SU-DHL-6 (cell line): ENCODE results near the gene PLEK.

Experiments
- H2AFZ ChIP-seq: fragments of 200-600 bp; sonication (generic); 2 replicates; pipeline ENCODE4 v1.6.1; 2014; ENCODE audit warnings: low read depth, mild to moderate bottlenecking, moderate library complexity, mixed read lengths, antibody characterized with exemption, low read length; ENCODE audit not compliant: severe bottlenecking
- H3F3A ChIP-seq: fragments of 200-600 bp; shearing (Covaris generic); 2 replicates; pipeline ENCODE4 v1.6.0; 2016; ENCODE audit warnings: antibody characterized with exemption, mild to moderate bottlenecking; ENCODE audit not compliant: insufficient read depth
- H3K27ac ChIP-seq: fragments of 200-600 bp; sonication (generic); 2 replicates; pipeline ENCODE4 v1.5.1; 2016; ENCODE audit warnings: low read depth, mild to moderate bottlenecking, low read length, moderate library complexity, mixed read lengths
- H3K27me3 ChIP-seq: fragments of 200-600 bp; sonication (generic), shearing (Covaris generic); 2 replicates; pipeline ENCODE4 v1.6.0; 2014; ENCODE audit warnings: mild to moderate bottlenecking, low read length
- H3K36me3 ChIP-seq: fragments of 200-600 bp; sonication (generic); 2 replicates; pipeline ENCODE4 v1.6.1; 2014; ENCODE audit warnings: mild to moderate bottlenecking, low read length, mixed read lengths
- H3K4me2 ChIP-seq: fragments of 300-600, 200-600 bp; shearing (Covaris generic), sonication (generic); 2 replicates; pipeline ENCODE4 v1.6.0; 2014; ENCODE audit warnings: low read length, low read depth, mild to moderate bottlenecking; ENCODE audit not compliant: poor library complexity, severe bottlenecking
- H3K4me3 ChIP-seq: fragments of 200-600 bp; sonication (generic); 2 replicates; pipeline ENCODE4 v1.5.1; 2014; ENCODE audit warnings: antibody characterized with exemption, low read length, mild to moderate bottlenecking, mixed read lengths; ENCODE audit not compliant: insufficient read depth, poor library complexity, severe bottlenecking
- H3K79me2 ChIP-seq: fragments of 200-600 bp; sonication (generic); 2 replicates; pipeline ENCODE4 v1.6.1; 2014; ENCODE audit warnings: mild to moderate bottlenecking, low read length, moderate library complexity; ENCODE audit not compliant: insufficient read depth
- H3K9ac ChIP-seq: fragments of 200-600 bp; sonication (generic); 2 replicates; pipeline ENCODE4 v1.7.0; 2014; ENCODE audit warnings: mild to moderate bottlenecking, low read length
- H3K9me2 ChIP-seq: fragments of 200-600 bp; sonication (generic); replicated peaks from 2 replicates; pipeline ENCODE4 v1.6.1; 2014; ENCODE audit warnings: low read length; ENCODE audit not compliant: insufficient read depth
- H3K9me3 ChIP-seq: fragments of 200-600 bp; sonication (generic); 2 replicates; pipeline ENCODE4 v1.6.1; 2014; ENCODE audit warnings: low read length, mixed read lengths; ENCODE audit not compliant: insufficient read depth
- H4K20me1 ChIP-seq: fragments of 200-600 bp; sonication (generic); 2 replicates; pipeline ENCODE4 v1.6.1; 2014; ENCODE audit warnings: low read depth, mild to moderate bottlenecking, antibody characterized with exemption, low read length, moderate library complexity, mixed read lengths
- CTCF ChIP-seq: fragments of 200-600 bp; sonication (generic); IDR thresholded peaks from one replicate; pipeline ENCODE4 v1.5.1; 2017; ENCODE audit warnings: antibody characterized with exemption, mild to moderate bottlenecking, low read length, moderate library complexity; ENCODE audit not compliant: insufficient read depth, poor library complexity, severe bottlenecking
- EZH2phosphoT487 ChIP-seq: fragments of 200-600 bp; sonication (generic), shearing (Covaris generic); conservative IDR thresholded peaks from 2 replicates; pipeline ENCODE4 v1.6.1; 2018; ENCODE audit warnings: mild to moderate bottlenecking, antibody characterized with exemption, low read length, moderate library complexity, mixed read lengths

PLEK gene

GRCh38 chr2:68386365-68386764, 21.3 kb downstream of the PLEK start:
- TF ChIP-seq EZH2phosphoT487 (no peak), CTCF (no peak)
- H3K9me3 ChIP-seq = no peaks in the 10 kb centered on the region
- H3K79me2 ChIP-seq = 0 out of 2 replicates have a peak, but pooled peaks cover 5% of the 10 kb centered on the region
- no peaks in the 10 kb centered on the region for H4K20me1 ChIP-seq
- no peak overlapping the region for H3K4me2 ChIP-seq
- H3K36me3 ChIP-seq = peaks cover 29% of the 10 kb centered on the region
- H3K4me3 ChIP-seq = no peak overlapping the region
- H3K9ac ChIP-seq = no peak overlapping the region
- no peaks in the 10 kb centered on the region for H3K9me2 ChIP-seq
- H3K27ac ChIP-seq = peak overlapping the region; percentile 81
- H3F3A ChIP-seq = peaks cover 22% of the 10 kb centered on the region; the same call in 1 of the 2 replicates
- H2AFZ ChIP-seq = no peak overlapping the region
- H3K27me3 ChIP-seq = no peaks in the 10 kb centered on the region

- H3K27me3 ChIP-seq = no peaks in the 10 kb centered on the region
- no peaks in the 10 kb centered on the region for H3K9me2 ChIP-seq
- peaks cover 22% of the 10 kb centered on the region; the same call in 1 of the 2 replicates for H3F3A ChIP-seq
- no peak overlapping the region for H3K4me3 ChIP-seq
- peak overlapping the region; percentile 82 for H3K27ac ChIP-seq
- peaks cover 41% of the 10 kb centered on the region for H3K36me3 ChIP-seq
- TF ChIP-seq CTCF (no peak), EZH2phosphoT487 (no peak)
- H4K20me1 ChIP-seq = no peaks in the 10 kb centered on the region
- H3K4me2 ChIP-seq = peak overlapping the region; percentile 46
- H3K79me2 ChIP-seq = 0 out of 2 replicates have a peak, but pooled peaks cover 5% of the 10 kb centered on the region
- no peaks in the 10 kb centered on the region for H3K9me3 ChIP-seq
- no peak overlapping the region for H3K9ac ChIP-seq
- no peak overlapping the region for H2AFZ ChIP-seq
These were observed 22.6 kb downstream of the PLEK start for GRCh38 chr2:68387408-68388350.

- H2AFZ ChIP-seq = no peak overlapping the region
- no peaks in the 10 kb centered on the region for H3K9me2 ChIP-seq
- H3K9ac ChIP-seq = no peak overlapping the region
- H3K27me3 ChIP-seq = no peaks in the 10 kb centered on the region
- H3K9me3 ChIP-seq = no peaks in the 10 kb centered on the region
- peaks cover 46% of the 10 kb centered on the region for H3K36me3 ChIP-seq
- H3F3A ChIP-seq = peaks cover 22% of the 10 kb centered on the region; the same call in 1 of the 2 replicates
- TF ChIP-seq CTCF (no peak), EZH2phosphoT487 (no peak)
- H3K4me3 ChIP-seq = no peak overlapping the region
- no peaks in the 10 kb centered on the region for H4K20me1 ChIP-seq
- H3K4me2 ChIP-seq = no peak overlapping the region
- H3K27ac ChIP-seq = peak overlapping the region; percentile 82
- H3K79me2 ChIP-seq = no peaks in the 10 kb centered on the region
These were observed 23.3 kb downstream of the PLEK start for GRCh38 chr2:68388358-68388757.
